Astrocyte of the cerebellum (primary cell): ENCODE data around the gene UBE2K.
"Not testable (repeated sequence)": the region's sequence is repeated elsewhere in the genome, so short reads cannot be mapped to it uniquely, and the experiment has no call there.

Experiments used
- DNase-seq: peaks from one replicate; pipeline ENCODE4 v3.0.0-alpha.2; 2011; ENCODE audit warnings: low read depth
- H3K4me3 ChIP-seq: 2 replicates; pipeline ENCODE4 v1.5.1; 2011; ENCODE audit warnings: mild to moderate bottlenecking, low read depth, low read length, moderate library complexity
- in situ Hi-C: cut with HindIII; loops from 2 replicates; pipeline ENCODE4 v1.10.0; 2017; ENCODE audit warnings: low sequenced_read_pairs
- TF ChIP-seq, protein P1 (sequence below): IDR thresholded peaks from 2 replicates; pipeline ENCODE4 v1.5.1; 2012; ENCODE audit warnings: low read length, low read depth, moderate library complexity, mild to moderate bottlenecking; ENCODE audit errors: missing control alignments

The UBE2K gene, protein sequence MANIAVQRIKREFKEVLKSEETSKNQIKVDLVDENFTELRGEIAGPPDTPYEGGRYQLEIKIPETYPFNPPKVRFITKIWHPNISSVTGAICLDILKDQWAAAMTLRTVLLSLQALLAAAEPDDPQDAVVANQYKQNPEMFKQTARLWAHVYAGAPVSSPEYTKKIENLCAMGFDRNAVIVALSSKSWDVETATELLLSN

DNA sequence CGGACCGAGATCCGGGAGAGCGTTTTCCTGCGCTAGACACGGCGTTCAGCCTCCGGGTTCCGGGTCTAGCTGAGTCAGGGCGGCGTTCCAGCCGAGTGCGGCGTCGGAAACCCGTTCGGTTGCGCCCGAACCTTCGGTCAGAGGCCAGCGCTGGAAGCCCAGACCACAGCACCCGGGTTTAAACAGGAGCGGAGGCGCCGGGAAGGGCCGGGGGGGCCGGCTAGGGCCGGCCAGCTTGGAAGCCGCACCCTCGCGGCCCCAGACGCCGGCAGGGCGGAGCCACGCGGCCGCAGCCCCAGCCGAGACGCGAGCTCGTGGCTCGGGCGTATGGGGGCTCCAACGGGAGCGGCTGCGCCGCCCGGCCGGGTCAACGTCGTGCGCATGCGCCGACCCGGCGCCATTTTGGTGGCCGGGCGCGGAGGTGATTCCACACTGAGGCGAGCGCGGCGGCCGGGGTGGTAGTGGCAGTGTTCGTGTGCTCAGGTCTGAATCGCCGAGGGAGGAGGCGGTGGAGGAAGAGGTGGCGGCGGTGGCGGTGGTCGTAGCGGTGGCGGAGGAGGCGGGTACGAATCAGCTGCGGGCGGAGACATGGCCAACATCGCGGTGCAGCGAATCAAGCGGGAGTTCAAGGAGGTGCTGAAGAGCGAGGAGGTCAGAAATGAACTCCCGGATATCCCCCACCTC, at the start of gene UBE2K:
Gene UBE2K, plus strand, starts transcription at position 397 of the 684 bp plus-strand sequence. Its CDS starts 192 bp downstream, at position 589.
- peak; percentile 53 for DNase-seq
- in situ Hi-C loops: no loop called here

DNA sequence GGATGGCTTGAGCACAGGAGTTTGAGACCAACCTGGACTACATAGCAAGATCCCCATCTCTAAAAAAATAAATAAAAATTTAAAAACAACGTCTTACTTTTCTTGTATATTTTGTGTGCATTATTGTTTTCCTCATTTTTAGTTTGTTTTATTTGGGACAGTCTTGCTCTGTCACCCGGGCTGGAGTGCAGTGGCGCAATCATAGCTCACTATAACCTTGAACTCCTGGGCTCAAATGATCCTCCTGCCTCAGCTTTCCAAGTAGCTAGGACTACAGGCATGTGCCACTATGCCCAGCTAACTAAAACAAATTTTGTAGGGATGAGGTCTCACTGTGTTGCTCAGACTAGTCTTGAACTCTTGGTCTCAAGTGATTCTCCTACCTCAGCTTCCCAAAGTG, 49.7 kb upstream of the UBE2K start:
- DNase-seq: no peak
- TF ChIP-seq, protein P1, sequence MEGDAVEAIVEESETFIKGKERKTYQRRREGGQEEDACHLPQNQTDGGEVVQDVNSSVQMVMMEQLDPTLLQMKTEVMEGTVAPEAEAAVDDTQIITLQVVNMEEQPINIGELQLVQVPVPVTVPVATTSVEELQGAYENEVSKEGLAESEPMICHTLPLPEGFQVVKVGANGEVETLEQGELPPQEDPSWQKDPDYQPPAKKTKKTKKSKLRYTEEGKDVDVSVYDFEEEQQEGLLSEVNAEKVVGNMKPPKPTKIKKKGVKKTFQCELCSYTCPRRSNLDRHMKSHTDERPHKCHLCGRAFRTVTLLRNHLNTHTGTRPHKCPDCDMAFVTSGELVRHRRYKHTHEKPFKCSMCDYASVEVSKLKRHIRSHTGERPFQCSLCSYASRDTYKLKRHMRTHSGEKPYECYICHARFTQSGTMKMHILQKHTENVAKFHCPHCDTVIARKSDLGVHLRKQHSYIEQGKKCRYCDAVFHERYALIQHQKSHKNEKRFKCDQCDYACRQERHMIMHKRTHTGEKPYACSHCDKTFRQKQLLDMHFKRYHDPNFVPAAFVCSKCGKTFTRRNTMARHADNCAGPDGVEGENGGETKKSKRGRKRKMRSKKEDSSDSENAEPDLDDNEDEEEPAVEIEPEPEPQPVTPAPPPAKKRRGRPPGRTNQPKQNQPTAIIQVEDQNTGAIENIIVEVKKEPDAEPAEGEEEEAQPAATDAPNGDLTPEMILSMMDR: no peak
- in situ Hi-C loops: no loop called here
- no peak overlapping the region for H3K4me3 ChIP-seq

More for the DNA sequence above, at the start of gene UBE2K:
- TF ChIP-seq, protein P1: no peak
- peak within 1 kb of the TSS; percentile 84 for H3K4me3 ChIP-seq

DNA sequence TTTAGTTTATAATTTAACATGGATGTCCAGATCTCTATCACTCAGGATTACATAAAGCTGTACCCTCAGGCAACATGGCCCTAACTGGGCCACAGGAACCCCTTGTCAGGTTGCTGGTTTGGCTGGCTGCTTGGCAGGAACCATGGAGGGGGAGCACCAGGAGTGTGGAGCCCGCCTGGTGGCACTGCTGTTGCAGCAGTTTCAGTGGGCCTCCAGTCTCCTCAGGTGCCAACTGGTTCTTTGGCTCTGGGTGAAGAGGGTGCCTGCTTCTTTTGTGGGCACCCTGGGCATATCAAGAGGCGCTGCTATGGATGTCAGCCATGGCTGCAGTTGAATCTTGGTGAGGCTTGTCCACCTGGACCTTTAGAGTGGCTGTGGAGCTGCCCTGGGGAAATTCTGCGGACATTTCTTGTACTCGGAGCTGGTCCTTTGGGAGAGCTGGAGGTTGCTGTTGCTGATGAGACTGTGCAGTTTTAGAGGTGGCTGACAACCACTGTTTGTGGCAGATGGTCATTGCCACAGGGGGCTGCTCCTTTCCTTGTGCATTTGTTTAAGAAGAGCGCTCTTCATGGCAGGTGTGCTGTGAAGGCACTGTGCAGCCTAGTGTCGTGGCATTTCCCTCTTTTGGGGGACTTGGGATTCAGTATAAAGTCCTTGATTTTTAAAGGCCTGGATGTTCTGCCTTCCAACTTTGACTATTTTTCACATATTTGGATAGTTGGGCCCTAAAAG, 48.9 kb upstream of the UBE2K start:
- no peak overlapping the region for H3K4me3 ChIP-seq
- TF ChIP-seq, protein P1: no peak
- in situ Hi-C loops: no loop called here
- no peak for DNase-seq

DNA sequence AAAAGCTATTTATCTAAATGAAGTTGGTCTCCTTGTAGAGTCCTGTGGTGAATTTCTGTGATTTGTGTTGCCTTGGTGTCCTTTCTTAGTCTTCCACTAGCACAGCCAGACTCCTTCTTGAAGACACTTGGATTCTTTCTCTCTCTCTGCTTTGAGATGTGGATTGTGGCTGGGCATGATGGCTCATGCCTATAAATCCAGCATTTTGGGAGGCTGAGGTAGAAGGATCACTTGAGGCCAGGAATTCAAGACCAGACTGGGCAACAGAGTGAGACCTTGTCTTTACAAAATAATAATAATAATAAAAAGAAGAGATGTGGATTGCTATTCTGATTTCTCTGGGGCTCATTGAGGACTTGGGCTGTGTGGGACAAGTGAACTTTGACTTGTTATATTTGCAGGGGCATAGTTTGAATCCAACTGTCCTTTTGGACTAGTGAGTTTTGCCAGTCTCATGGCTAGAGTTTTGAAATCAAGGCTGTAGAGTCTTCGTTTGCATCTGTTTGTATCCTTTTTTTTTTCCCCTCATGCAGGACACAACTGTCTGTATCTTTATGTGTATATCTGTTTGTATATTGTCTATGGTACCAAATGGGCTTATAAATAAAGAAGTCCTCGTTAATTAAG, 48.2 kb upstream of the UBE2K start:
- in situ Hi-C loops: no loop called here
- TF ChIP-seq, protein P1: no peak
- no peak overlapping the region for H3K4me3 ChIP-seq
- DNase-seq: no peak

DNA sequence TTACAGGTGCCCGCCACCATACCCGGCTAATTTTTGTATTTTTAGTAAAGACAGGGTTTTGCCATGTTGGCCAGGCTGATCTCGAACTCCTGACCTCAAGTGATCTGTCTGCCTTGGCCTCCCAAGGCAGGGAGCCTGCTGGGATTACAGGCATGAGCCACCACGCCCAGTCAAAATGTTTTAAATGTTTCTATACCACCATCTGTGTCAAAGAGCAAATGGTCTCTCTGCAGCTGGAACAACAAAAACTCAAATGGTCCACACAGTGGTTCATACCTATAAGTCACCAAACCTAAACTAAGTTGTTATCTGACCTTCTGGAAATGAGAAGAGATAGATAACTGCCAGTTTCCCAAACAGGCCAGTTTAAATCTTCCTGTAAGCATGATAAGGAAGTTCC, 46.4 kb upstream of the UBE2K start:
- in situ Hi-C loops, DNase-seq, H3K4me3 ChIP-seq: not testable (repeated sequence)

DNA sequence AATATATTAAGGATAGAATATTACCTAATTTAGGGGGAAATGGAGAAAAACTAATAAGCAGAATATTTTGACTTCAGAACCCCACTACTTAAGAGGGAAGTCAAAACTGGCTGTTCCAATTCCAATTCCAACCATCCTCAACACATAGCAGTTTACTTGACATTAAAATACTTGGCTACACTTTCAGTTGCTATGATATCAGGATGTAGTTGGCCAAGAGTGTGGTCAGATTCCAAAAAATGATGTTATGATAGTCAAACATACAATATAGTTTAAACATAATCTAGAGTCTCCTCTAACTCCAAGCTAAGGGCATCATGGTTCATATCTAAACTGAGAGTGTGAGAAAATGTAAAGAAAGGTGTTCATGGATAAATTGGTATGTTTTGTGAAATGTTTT, 42.7 kb upstream of the UBE2K start:
- TF ChIP-seq, protein P1: no peak
- in situ Hi-C loops: no loop called here
- no peak overlapping the region for H3K4me3 ChIP-seq
- DNase-seq: no peak

DNA sequence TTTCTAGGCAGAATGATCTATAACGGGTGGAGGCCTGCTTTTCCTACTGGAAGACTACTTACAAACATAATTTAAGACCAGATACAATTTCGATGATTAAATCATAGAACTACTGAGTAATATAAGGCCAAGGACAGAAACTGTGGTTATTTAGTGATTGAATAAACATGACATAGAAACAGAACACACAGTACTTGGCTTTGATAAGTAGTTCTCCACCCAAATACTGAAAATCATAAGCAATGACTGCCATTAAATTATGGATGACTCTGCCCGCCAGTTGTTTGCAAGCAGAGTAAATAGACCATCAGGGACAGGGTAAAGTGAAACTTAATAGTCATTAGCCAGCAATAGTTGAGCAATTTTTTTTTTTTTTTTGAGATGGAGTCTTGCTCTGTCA, 42.1 kb upstream of the UBE2K start:
- no peak for DNase-seq
- TF ChIP-seq, protein P1: no peak
- in situ Hi-C loops: no loop called here
- no peak overlapping the region for H3K4me3 ChIP-seq

DNA sequence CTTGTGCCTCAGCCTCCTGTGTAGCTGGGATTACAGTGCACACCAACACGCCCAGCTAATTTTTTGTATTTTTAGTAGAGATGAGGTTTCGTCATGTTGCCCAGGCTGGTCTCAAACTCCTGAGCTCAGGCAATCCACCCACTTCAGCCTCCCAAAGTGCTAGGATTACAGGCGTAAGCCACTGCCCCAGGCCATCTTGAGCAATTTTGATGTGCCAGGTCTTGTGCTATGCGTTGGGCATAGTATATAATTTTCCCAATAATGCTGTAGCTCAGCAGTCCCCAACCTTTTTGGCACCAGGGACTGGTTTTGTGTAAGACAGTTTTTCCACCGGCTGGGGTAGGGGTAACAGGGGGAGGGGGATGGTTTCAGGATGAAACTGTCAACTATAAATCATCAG, 41.3 kb upstream of the UBE2K start:
- H3K4me3 ChIP-seq, DNase-seq, in situ Hi-C loops: not testable (repeated sequence)
